ENCODE data around the gene SOWAHD.
"Not testable (repeated sequence)": the region's sequence is repeated elsewhere in the genome, so short reads cannot be mapped to it uniquely, and the experiment has no call there.

The SOWAHD gene

GRCh38 chrX:119735467-119735866 is 22.9 kb upstream of the SOWAHD start:
- peak; percentile 11; the same call in 1 of the 3 replicates for ATAC-seq

GRCh38 chrX:119736206-119736764 is 22.1 kb upstream of the SOWAHD start:
- no peak for TF ChIP-seq OSR1 (CRISPR knock-in tag; IDR thresholded peaks at IDR 0.05)
- no peak for TF ChIP-seq ZNF8 (CRISPR knock-in tag; IDR thresholded peaks at IDR 0.05)
- no peak for TF ChIP-seq SNAI2 (CRISPR knock-in tag; IDR thresholded peaks at IDR 0.05)
- no peak for TF ChIP-seq ZNF70 (CRISPR knock-in tag; IDR thresholded peaks at IDR 0.05)
- no peak for TF ChIP-seq RARB (CRISPR knock-in tag; IDR thresholded peaks at IDR 0.05)
- no peak for TF ChIP-seq CSDC2 (CRISPR knock-in tag; IDR thresholded peaks at IDR 0.05)
- TF ChIP-seq ISL1 (CRISPR knock-in tag; IDR thresholded peaks at IDR 0.05), result no peak
- no peak for TF ChIP-seq PATZ1 (CRISPR knock-in tag; IDR thresholded peaks at IDR 0.05; ENCODE audit: borderline replicate concordance)
- no peak for ATAC-seq

More at GRCh38 chrX:119735467-119735866, 22.9 kb upstream of the SOWAHD start:
- TF ChIP-seq TCF4 (CRISPR knock-in tag; IDR thresholded peaks at IDR 0.05; ENCODE audit: borderline replicate concordance), result no peak

- TF ChIP-seq RARB (CRISPR knock-in tag; IDR thresholded peaks at IDR 0.05) (no peak), POU6F1 (CRISPR knock-in tag; IDR thresholded peaks at IDR 0.05; ENCODE audit: borderline replicate concordance, low read depth) (no peak)
- ATAC-seq, result no peak
Measured at GRCh38 chrX:119738742-119739141, 19.6 kb upstream of the SOWAHD start.

GRCh38 chrX:119745283-119745848 is 13.0 kb upstream of the SOWAHD start:
- no peak for ATAC-seq
- TF ChIP-seq ZC3H10 (CRISPR knock-in tag; IDR thresholded peaks at IDR 0.05) (no peak), SNAI2 (CRISPR knock-in tag; IDR thresholded peaks at IDR 0.05) (no peak), ZNF8 (CRISPR knock-in tag; IDR thresholded peaks at IDR 0.05) (no peak), TOX (CRISPR knock-in tag; IDR thresholded peaks at IDR 0.05; ENCODE audit: borderline replicate concordance) (no peak), ZNF70 (CRISPR knock-in tag; IDR thresholded peaks at IDR 0.05) (no peak), ESRRG (CRISPR knock-in tag; IDR thresholded peaks at IDR 0.05) (no peak), PATZ1 (CRISPR knock-in tag; IDR thresholded peaks at IDR 0.05; ENCODE audit: borderline replicate concordance) (no peak)

- ATAC-seq, result not testable (repeated sequence)
Measured at GRCh38 chrX:119750131-119750530, 8.3 kb upstream of the SOWAHD start.

- ATAC-seq, result not testable (repeated sequence)
Measured at GRCh38 chrX:119750751-119751150, 7.6 kb upstream of the SOWAHD start.

GRCh38 chrX:119753001-119753400 is 5.4 kb upstream of the SOWAHD start:
- ATAC-seq, result no peak
- no peak for TF ChIP-seq POU6F1 (CRISPR knock-in tag; IDR thresholded peaks at IDR 0.05; ENCODE audit: borderline replicate concordance, low read depth)
- no peak for TF ChIP-seq ZFP3 (CRISPR knock-in tag; IDR thresholded peaks at IDR 0.05)
- TF ChIP-seq TOX (CRISPR knock-in tag; IDR thresholded peaks at IDR 0.05; ENCODE audit: borderline replicate concordance), result no peak
- no peak for TF ChIP-seq ESRRG (CRISPR knock-in tag; IDR thresholded peaks at IDR 0.05)
- no peak for TF ChIP-seq ARNTL (CRISPR knock-in tag; IDR thresholded peaks at IDR 0.05; ENCODE audit: borderline replicate concordance, low read depth)
- no peak for TF ChIP-seq ZNF8 (CRISPR knock-in tag; IDR thresholded peaks at IDR 0.05)
- no peak for TF ChIP-seq ZNF70 (CRISPR knock-in tag; IDR thresholded peaks at IDR 0.05)
- TF ChIP-seq OSR1 (CRISPR knock-in tag; IDR thresholded peaks at IDR 0.05), result no peak
- TF ChIP-seq PATZ1 (CRISPR knock-in tag; IDR thresholded peaks at IDR 0.05; ENCODE audit: borderline replicate concordance), result no peak
- TF ChIP-seq ZNF565 (CRISPR knock-in tag; conservative IDR thresholded peaks at IDR 0.05; ENCODE audit: low read depth), result no peak
- TF ChIP-seq ZFP30 (CRISPR knock-in tag; IDR thresholded peaks at IDR 0.05), result no peak
- TF ChIP-seq SNAI2 (CRISPR knock-in tag; IDR thresholded peaks at IDR 0.05), result no peak
- TF ChIP-seq TCF4 (CRISPR knock-in tag; IDR thresholded peaks at IDR 0.05; ENCODE audit: borderline replicate concordance), result no peak
- no peak for TF ChIP-seq BACH2 (CRISPR knock-in tag; IDR thresholded peaks at IDR 0.05; ENCODE audit: borderline replicate concordance)
- TF ChIP-seq GLIS3 (CRISPR knock-in tag; IDR thresholded peaks at IDR 0.05), result no peak
